A673 (cell line): ENCODE data around the gene HSF2BP.

Experiments used
- EZH2 ChIP-seq: fragments of 200-600 bp; sonication (generic); IDR thresholded peaks from 2 replicates; pipeline ENCODE4 v1.6.1; 2017; ENCODE audit warnings: borderline replicate concordance, low read depth, mild to moderate bottlenecking, mixed read lengths, antibody characterized with exemption, low read length; ENCODE audit not compliant: poor library complexity, severe bottlenecking
- TF ChIP-seq, protein P1 (sequence below): fragments of 300-800, 200-600 bp; sonication (generic); conservative IDR thresholded peaks from 2 replicates; pipeline ENCODE4 v1.5.1; 2017; ENCODE audit warnings: low read depth, mild to moderate bottlenecking, antibody characterized with exemption, low read length, moderate library complexity, mixed read lengths

GRCh38 chr21:43663033-43663432 is 3.7 kb upstream of the HSF2BP start:
- TF ChIP-seq, protein P1, sequence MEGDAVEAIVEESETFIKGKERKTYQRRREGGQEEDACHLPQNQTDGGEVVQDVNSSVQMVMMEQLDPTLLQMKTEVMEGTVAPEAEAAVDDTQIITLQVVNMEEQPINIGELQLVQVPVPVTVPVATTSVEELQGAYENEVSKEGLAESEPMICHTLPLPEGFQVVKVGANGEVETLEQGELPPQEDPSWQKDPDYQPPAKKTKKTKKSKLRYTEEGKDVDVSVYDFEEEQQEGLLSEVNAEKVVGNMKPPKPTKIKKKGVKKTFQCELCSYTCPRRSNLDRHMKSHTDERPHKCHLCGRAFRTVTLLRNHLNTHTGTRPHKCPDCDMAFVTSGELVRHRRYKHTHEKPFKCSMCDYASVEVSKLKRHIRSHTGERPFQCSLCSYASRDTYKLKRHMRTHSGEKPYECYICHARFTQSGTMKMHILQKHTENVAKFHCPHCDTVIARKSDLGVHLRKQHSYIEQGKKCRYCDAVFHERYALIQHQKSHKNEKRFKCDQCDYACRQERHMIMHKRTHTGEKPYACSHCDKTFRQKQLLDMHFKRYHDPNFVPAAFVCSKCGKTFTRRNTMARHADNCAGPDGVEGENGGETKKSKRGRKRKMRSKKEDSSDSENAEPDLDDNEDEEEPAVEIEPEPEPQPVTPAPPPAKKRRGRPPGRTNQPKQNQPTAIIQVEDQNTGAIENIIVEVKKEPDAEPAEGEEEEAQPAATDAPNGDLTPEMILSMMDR = no peak
- TF ChIP-seq EZH2 = no peak
